CD4-positive, CD25-positive, alpha-beta regulatory T cell (primary cell): ENCODE measurements around the gene SERP2. TPM values are rescaled to one million over a fixed set of nuclear protein-coding genes. Genes with fewer than 3 reads are reported as not detected.

Source experiments
- ATAC-seq, 2 donors: fragments of 150-1000 bp; cut with Tn5 transposase; one replicate each; pipeline ENCODE4 v1.10.0; 2021; ENCODE audit warnings: low read depth in 2 of 2, moderate number of reproducible peaks in 2 of 2, moderate library complexity in 1 of 2
- DNase-seq, 3 donors: peaks; one replicate each; pipeline versions ENCODE4 v3.0.0 to v3.0.0-alpha.2; 2012 to 2022; ENCODE audit warnings: mixed read lengths in 1 of 3
- H3K27ac ChIP-seq: one replicate; pipeline ENCODE4 v1.7.0; 2013; ENCODE audit warnings: mild to moderate bottlenecking, low read length; ENCODE audit not compliant: insufficient read depth, poor library complexity, severe bottlenecking
- H3K27me3 ChIP-seq: one replicate; pipeline ENCODE4 v1.7.0; 2013; ENCODE audit warnings: low read length; ENCODE audit not compliant: control insufficient read depth, insufficient read depth
- H3K36me3 ChIP-seq: one replicate; pipeline ENCODE4 v1.7.0; 2013; ENCODE audit warnings: mild to moderate bottlenecking, low read length, moderate library complexity; ENCODE audit not compliant: control insufficient read depth, insufficient read depth
- H3K4me1 ChIP-seq: 2 replicates; pipeline ENCODE4 v1.7.0; 2013; ENCODE audit warnings: mild to moderate bottlenecking, low read length; ENCODE audit not compliant: insufficient read depth, control insufficient read depth, poor library complexity, severe bottlenecking
- H3K4me3 ChIP-seq: one replicate; pipeline ENCODE4 v1.7.0; 2013; ENCODE audit warnings: low read depth, mild to moderate bottlenecking, low read length, moderate library complexity
- H3K9me3 ChIP-seq, 2 experiments: 1 replicate in 1 of 2; 2 replicates in 1 of 2; pipeline ENCODE4 v1.7.0; 2013; ENCODE audit warnings: low read length in 2 of 2, mild to moderate bottlenecking in 1 of 2, moderate library complexity in 1 of 2; ENCODE audit not compliant: control insufficient read depth in 2 of 2
- H3K27ac Mint-ChIP-seq, 3 donors: one replicate each; pipeline ENCODE4 v1.8.0; 2020 to 2022; ENCODE audit warnings: mild to moderate bottlenecking in 3 of 3, mixed read lengths in 3 of 3, moderate library complexity in 2 of 3
- H3K27me3 Mint-ChIP-seq: one replicate; pipeline ENCODE4 v1.8.0; 2022; ENCODE audit warnings: mild to moderate bottlenecking, mixed read lengths
- H3K36me3 Mint-ChIP-seq: one replicate; pipeline ENCODE4 v1.8.0; 2020; ENCODE audit warnings: mixed read lengths
- H3K4me1 Mint-ChIP-seq, 4 donors: one replicate each; pipeline ENCODE4 v1.8.0; 2020 to 2022; ENCODE audit warnings: mixed read lengths in 4 of 4, mild to moderate bottlenecking in 1 of 4
- H3K4me3 Mint-ChIP-seq, 4 donors: one replicate each; pipeline ENCODE4 v1.8.0; 2020 to 2022; ENCODE audit warnings: mild to moderate bottlenecking in 4 of 4, mixed read lengths in 4 of 4, moderate library complexity in 3 of 4
- H3K9me3 Mint-ChIP-seq, 7 donors: one replicate each; pipeline ENCODE4 v1.8.0; 2020 to 2022; ENCODE audit warnings: mixed read lengths in 7 of 7, mild to moderate bottlenecking in 3 of 7, moderate library complexity in 2 of 7
- polyA plus RNA-seq, 4 donors: library from polyadenylated mRNA; unstranded; fragments of 300-500 nt; fragmentation: Illumina TruSeq; gene quantifications; one replicate each; pipeline ENCODE4 v1.2.3, GENCODE V29; 2021
- total RNA-seq: library from RNA; stranded (reverse); gene quantifications from one replicate; pipeline ENCODE4 v1.2.3, GENCODE V29; 2022

The SERP2 gene
- total and polyA plus RNA-seq, 5 donors from 2014 or later, result 0.48 to 2.0 (median 0.52) TPM; not detected in 2

DNA sequence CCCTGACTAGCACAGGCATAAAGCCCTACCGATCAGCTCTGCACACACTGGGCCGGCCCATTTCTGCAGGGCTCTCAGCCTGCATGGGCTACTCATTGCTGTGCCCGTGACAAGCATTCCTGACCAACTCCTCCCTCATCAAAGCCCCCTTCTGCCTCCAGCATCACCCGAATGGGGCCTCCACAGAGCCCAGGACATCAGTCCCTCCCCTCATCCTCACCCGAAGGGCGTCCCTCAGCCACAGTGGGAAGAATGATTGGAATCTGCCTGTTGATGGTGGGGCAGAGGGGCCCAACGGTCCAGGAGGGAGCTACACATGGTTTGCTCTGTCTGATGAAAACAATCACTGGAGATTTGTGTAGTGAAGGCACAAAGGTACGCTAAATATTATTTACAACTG lies 43.8 kb downstream of the SERP2 start:
- Histone ChIP-seq H3K27ac (no peak overlapping the region), H3K4me3 (no peak overlapping the region), H3K9me3 (no peaks in the 10 kb centered on the region), H3K36me3 (no peaks in the 10 kb centered on the region), H3K4me1 (no peaks in the 10 kb centered on the region), H3K27me3 (no peaks in the 10 kb centered on the region)
- no peak for ATAC-seq
- Mint-ChIP-seq H3K4me3 (no peak overlapping the region), H3K36me3 (no peaks in the 10 kb centered on the region), H3K27me3 (no peaks in the 10 kb centered on the region), H3K4me1 (no peaks in the 10 kb centered on the region), H3K27ac (no peak overlapping the region), H3K9me3 (no peaks in the 10 kb centered on the region)
- no peak for DNase-seq

DNA sequence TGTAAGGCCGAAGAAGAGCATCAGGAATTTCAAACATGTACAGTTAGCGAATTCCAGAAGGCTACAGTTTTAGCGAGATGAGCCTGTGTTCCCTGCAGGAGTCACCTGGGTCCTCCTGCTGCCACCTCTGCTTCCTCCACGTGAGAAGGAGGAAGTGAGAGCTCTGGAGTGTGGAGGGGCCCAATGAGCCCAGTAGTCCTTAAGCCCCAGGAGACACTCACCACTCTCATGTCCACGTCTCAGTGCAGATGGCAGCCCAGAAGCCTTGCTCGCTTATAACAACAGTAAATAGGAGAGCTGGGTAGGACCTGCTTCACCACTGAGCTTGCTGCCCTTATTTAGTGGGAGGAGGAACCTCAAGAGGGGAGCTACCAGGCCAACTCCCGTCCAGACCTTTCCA lies 44.3 kb downstream of the SERP2 start:
- Mint-ChIP-seq H3K36me3 (no peaks in the 10 kb centered on the region), H3K27me3 (no peaks in the 10 kb centered on the region), H3K27ac (no peak overlapping the region), H3K4me1 (no peaks in the 10 kb centered on the region), H3K9me3 (no peaks in the 10 kb centered on the region), H3K4me3 (no peak overlapping the region)
- Histone ChIP-seq H3K4me1 (no peaks in the 10 kb centered on the region), H3K27me3 (no peaks in the 10 kb centered on the region), H3K36me3 (no peaks in the 10 kb centered on the region), H3K9me3 (no peaks in the 10 kb centered on the region), H3K27ac (no peak overlapping the region), H3K4me3 (no peak overlapping the region)
- ATAC-seq, result no peak
- DNase-seq, result no peak

DNA sequence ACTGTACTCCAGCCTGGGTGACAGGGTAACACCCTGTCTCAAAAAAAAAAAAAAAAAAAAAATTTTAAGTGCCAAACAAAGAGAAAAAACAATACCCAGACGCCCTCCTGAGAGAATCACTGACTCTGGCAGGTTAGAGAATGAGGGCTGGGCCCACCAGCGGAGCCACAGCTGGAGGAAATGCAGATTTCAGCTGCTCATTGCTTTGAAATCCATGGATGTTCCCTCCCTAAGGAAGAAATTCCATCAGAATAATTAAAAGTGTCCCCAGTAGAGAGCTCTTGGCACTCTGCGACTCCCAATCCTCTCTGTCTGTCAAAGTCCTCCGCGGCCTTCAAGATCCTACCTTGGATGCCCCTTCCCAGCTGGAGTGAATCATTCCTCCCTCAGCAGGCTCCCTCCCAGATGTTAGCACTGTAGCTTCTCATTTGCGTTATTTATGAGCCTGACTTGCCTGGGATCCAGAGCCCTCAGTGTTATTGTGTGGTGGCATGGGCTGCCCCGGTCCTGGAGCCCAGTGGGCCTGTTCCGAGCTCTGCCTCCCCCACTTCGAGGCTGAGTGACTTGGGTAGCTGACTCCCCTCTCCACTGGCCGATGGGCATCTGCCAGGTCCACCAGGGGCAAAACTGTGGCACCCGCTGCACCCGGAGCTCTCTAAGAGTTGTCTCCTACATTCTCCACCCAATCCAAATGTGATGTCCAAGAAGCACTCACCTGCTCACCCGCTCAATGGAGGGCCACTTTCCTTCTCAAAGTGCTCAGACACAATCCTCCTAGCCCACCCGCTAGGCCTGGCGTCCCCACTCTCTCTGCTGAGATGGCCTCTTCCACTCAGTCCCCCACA lies 47.0 kb downstream of the SERP2 start:
- no peaks in the 10 kb centered on the region for H3K4me1 Mint-ChIP-seq
- H3K9me3 Mint-ChIP-seq, result no peaks in the 10 kb centered on the region
- H3K27ac ChIP-seq, result no peak overlapping the region
- H3K9me3 ChIP-seq, result no peaks in the 10 kb centered on the region
- H3K27me3 Mint-ChIP-seq, result peaks cover 13% of the 10 kb centered on the region
- no peak for ATAC-seq
- H3K4me1 ChIP-seq, result no peaks in the 10 kb centered on the region
- peaks cover 2% of the 10 kb centered on the region for H3K27me3 ChIP-seq
- H3K4me3 Mint-ChIP-seq, result no peak overlapping the region
- no peaks in the 10 kb centered on the region for H3K36me3 ChIP-seq
- DNase-seq, result no peak
- H3K4me3 ChIP-seq, result no peak overlapping the region
- H3K36me3 Mint-ChIP-seq, result no peaks in the 10 kb centered on the region
- H3K27ac Mint-ChIP-seq, result peak overlapping the region in 1 of 3 donors; percentile 72

DNA sequence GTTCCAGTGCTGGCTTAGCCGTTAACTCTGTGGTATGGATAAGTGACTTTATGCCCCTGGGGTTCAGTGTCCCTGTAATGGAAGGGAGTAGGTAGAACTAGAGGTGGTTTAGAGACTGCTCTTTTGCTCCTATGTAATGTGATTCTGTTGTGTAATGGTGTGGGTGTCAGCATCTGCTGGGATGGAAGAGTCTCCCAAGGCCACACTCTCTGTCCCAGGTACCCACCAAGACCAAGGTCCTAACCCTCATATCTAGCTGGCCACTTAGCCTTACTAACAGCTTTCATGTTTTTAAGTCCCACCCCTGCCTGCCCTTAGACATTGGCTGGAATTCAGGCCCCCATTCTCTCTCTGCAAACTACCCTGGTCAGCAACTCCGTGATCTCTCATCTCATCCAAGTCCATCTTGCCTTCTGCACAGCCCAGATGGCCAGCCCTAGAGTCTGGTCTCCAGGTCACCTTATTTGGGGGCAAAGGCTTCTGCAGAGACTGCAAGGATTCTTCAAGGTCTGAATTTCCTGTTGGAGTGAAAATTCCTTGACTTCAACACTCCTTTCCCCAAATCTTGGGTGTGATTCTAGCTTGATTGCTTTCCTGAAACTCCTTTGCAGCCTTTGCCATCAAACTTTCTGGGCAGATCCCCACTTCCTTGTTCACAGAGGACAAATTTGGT lies 48.4 kb downstream of the SERP2 start:
- DNase-seq (no peak), ATAC-seq (no peak)
- H3K9me3 Mint-ChIP-seq, result no peaks in the 10 kb centered on the region

DNA sequence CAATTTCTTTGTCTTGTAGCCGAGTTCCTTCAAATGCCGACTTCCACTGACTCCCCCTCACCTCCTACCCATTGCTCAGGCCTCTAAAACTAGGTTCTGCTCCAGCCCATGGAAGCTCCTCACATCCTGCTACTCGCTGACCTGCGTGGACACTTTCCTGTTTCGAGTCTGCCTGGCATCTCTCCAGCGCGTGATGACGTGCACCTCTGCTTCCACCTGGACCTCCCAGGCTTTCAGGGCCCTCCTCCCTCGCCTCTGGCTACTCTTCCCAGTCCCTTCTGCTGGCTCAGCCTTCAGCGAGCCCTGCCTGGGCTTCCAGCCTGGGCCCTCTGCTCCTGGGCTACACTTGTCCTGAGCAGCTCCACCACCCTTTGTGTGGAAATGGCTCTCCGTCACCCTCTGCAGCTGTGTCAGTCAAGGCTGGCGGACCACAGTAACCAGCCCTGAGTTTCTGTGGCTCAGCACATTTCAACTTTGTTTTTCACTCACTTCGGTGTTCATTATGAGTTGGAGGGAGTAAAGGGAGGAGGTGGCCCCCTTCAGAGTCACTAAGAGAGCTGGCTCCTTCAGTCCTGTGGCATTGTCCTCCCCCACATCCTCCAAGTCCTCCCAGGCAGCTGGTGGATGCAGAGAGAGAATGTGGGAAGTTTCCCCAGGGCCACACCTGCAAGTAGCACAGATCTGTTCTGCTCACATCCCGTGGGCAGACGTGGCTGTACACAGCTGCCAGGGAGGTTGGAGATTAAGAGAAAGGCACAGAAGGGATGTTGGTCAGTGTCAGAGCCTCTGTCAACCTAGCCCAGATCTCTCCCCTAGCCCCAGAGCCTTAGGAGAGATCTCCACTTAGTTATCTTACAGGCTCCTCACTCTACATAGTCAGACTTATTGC lies 49.4 kb downstream of the SERP2 start:
- no peak overlapping the region for H3K27ac ChIP-seq
- Mint-ChIP-seq H3K4me1 (no peaks in the 10 kb centered on the region), H3K27ac (no peak overlapping the region), H3K9me3 (no peaks in the 10 kb centered on the region), H3K4me3 (no peak overlapping the region), H3K27me3 (peaks cover 18% of the 10 kb centered on the region), H3K36me3 (no peaks in the 10 kb centered on the region)
- ATAC-seq (no peak), DNase-seq (no peak)
- H3K36me3 ChIP-seq, result no peaks in the 10 kb centered on the region
- no peaks in the 10 kb centered on the region for H3K9me3 ChIP-seq
- no peak overlapping the region for H3K4me3 ChIP-seq
- H3K4me1 ChIP-seq, result no peaks in the 10 kb centered on the region
- peaks cover 2% of the 10 kb centered on the region for H3K27me3 ChIP-seq

More for the DNA sequence above, 48.4 kb downstream of the SERP2 start:
- no peak overlapping the region for H3K27ac ChIP-seq
- H3K4me1 Mint-ChIP-seq, result no peaks in the 10 kb centered on the region
- peaks cover 13% of the 10 kb centered on the region for H3K27me3 Mint-ChIP-seq
- H3K4me3 ChIP-seq, result no peak overlapping the region
- no peaks in the 10 kb centered on the region for H3K36me3 ChIP-seq
- peak overlapping the region in 1 of 3 donors; percentile 0 for H3K27ac Mint-ChIP-seq
- no peaks in the 10 kb centered on the region for H3K36me3 Mint-ChIP-seq
- peaks cover 2% of the 10 kb centered on the region for H3K27me3 ChIP-seq
- no peaks in the 10 kb centered on the region for H3K9me3 ChIP-seq
- no peak overlapping the region for H3K4me3 Mint-ChIP-seq
- no peaks in the 10 kb centered on the region for H3K4me1 ChIP-seq

DNA sequence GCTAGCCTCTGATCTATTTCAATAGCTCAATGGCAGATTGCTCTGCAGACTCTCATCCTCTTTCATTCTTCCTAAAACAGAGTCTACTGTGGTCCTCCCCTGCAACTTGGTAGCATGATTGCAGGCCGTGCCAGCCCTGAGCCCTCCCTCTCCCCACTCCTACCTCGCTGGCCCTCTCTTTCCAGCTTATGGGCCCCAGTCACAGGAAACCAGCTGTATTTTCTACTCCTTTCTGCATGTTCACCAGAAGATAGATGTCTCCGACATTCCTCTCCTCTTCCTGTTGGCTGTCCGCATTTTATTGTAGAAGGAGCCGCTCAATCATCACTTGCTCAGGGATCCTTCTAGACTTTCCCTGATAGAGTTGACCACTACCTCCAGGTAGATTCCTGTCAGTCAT lies 50.2 kb downstream of the SERP2 start:
- ATAC-seq (no peak), DNase-seq (no peak)
- no peak overlapping the region for H3K27ac ChIP-seq
- H3K9me3 ChIP-seq, result no peaks in the 10 kb centered on the region
- Mint-ChIP-seq H3K27me3 (peaks cover 18% of the 10 kb centered on the region), H3K4me3 (no peak overlapping the region), H3K27ac (no peak overlapping the region), H3K4me1 (no peaks in the 10 kb centered on the region), H3K36me3 (no peaks in the 10 kb centered on the region), H3K9me3 (no peaks in the 10 kb centered on the region)
- H3K4me3 ChIP-seq, result no peak overlapping the region
- peaks cover 2% of the 10 kb centered on the region for H3K27me3 ChIP-seq
- no peaks in the 10 kb centered on the region for H3K4me1 ChIP-seq
- H3K36me3 ChIP-seq, result no peaks in the 10 kb centered on the region

DNA sequence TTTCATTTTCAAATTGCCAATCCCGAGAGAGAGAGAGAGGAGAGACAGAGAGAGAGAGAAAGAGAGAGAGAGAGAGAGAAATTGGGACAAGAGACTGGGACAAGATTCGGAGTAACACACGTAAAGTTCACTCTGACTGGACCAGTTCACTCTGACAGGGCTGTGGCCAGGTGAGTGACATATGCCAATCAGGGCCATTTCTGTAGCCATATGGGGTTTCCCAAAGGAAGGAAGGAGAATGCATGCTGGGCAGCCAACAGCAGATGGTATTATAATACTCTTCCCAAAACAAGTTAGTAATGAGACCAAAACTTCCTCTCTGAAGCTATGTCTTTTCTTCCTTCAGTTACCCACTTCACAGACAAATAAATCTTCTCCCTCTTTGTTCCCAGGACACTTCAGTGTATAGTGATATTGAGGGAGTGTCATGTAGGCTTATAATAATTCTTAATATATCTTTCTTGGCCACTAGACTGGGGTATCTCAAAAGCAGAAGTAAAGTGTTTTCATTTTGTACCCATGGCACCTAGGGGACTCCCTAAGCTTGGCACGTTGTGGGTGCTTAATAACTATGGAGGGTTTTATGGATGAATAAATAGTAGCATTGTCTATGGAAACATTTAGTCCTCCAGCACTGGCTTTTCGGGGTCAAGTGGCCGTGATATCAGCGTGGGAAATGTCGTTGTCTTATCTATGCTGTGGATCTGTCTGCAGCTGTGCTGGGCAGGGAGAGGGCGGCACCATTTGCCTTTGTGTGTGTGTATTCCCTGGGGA lies 51.6 kb downstream of the SERP2 start:
- no peak overlapping the region for H3K27ac Mint-ChIP-seq
- no peak for ATAC-seq
- H3K36me3 Mint-ChIP-seq, result no peaks in the 10 kb centered on the region
- H3K27me3 Mint-ChIP-seq, result peaks cover 18% of the 10 kb centered on the region
- no peaks in the 10 kb centered on the region for H3K36me3 ChIP-seq
- no peak for DNase-seq
- H3K9me3 ChIP-seq, result no peaks in the 10 kb centered on the region
- H3K27me3 ChIP-seq, result peaks cover 2% of the 10 kb centered on the region
- no peaks in the 10 kb centered on the region for H3K9me3 Mint-ChIP-seq
- H3K4me3 Mint-ChIP-seq, result no peak overlapping the region
- no peaks in the 10 kb centered on the region for H3K4me1 Mint-ChIP-seq
- H3K27ac ChIP-seq, result no peak overlapping the region
- no peak overlapping the region for H3K4me3 ChIP-seq
- H3K4me1 ChIP-seq, result no peaks in the 10 kb centered on the region
